ENCODE data around the gene SRBD1. TPM values are rescaled to one million over a fixed set of nuclear protein-coding genes. Genes with fewer than 3 reads are reported as not detected.

SRBD1 gene
- total RNA-seq, 1 experiment from 2014 or later = 20.6 TPM

- no peak for TF ChIP-seq SIN3A (IDR thresholded peaks at IDR 0.05; ENCODE audit: low read depth)
- no peak for TF ChIP-seq POLR2A (IDR thresholded peaks at IDR 0.05; ENCODE audit: borderline replicate concordance, extremely low read depth, insufficient read depth, insufficient read length)
- TF ChIP-seq SRF (IDR thresholded peaks at IDR 0.05; ENCODE audit: low read depth) = no peak
- TF ChIP-seq SP1 (IDR thresholded peaks at IDR 0.05; ENCODE audit: low read depth) = no peak
- no peak for TF ChIP-seq ATF3 (IDR thresholded peaks at IDR 0.05)
These were observed 151.2 kb downstream of the SRBD1 start (continued) for GRCh38 chr2:45459860-45460259.

DNA sequence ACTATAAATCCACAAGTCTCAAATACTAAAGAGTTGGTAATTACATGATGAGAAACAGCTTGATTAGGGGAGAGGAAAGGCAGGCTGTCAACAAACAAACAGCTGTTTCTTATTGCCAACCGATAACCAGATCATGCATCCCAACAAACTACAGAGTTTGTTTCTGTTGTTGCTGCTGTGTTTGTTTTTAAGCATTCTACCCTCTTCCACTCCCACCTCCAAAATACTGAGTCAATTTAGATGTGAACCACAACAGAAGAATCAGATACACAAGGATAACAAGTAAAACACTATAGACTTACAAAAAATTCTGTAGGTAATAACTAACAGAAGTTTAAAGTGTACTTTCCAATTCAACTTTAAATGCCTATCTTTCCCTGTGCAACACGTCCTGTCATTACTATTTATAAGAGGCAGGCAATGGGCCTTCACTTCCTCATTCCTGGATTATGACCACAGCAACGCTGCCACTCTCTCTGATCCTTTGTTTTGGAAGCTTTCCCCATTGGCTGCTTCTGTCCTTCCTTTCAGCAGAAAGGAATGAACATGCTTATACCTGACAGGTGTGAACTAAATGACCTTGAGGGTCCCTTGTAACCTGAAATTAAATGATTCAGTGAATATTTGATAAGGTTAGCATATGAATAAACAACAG, 152.0 kb downstream of the SRBD1 start:
- DNase-seq (ENCODE audit: low read depth, low spot score) (peak; percentile 28), ATAC-seq (peak; percentile 84)
- Histone ChIP-seq H3K9me2 (ENCODE audit: insufficient read depth) (no peaks in the 10 kb centered on the region), H3K27ac (ENCODE audit: low read depth, low read length) (no peak overlapping the region), H3K9me3 (ENCODE audit: control insufficient read depth in 1 of 2, insufficient read depth in 1 of 2, low read depth in 1 of 2, low read length in 2 of 2) (no peaks in the 10 kb centered on the region), H2AFZ (ENCODE audit: low read depth, low read length, poor library complexity, severe bottlenecking) (no peak overlapping the region), H3K27me3 (ENCODE audit: insufficient read depth, low read length) (no peaks in the 10 kb centered on the region), H3K9ac (ENCODE audit: low read length) (no peak overlapping the region), H3K4me2 (ENCODE audit: low read length) (peak overlapping the region; percentile 34; the same call in 1 of the 2 replicates), H3K4me3 (replicated peaks in 1 of 2; ENCODE audit: low read depth in 1 of 2, low read length in 2 of 2) (no peak overlapping the region), H3K36me3 (ENCODE audit: control insufficient read depth in 1 of 2, insufficient read depth in 2 of 2, low read length in 2 of 2) (no peaks in the 10 kb centered on the region), H4K20me1 (ENCODE audit: insufficient read depth) (no peaks in the 10 kb centered on the region), H3K4me1 (ENCODE audit: control insufficient read depth in 1 of 2, insufficient read depth in 2 of 2, low read length in 2 of 2) (peaks cover 3 to 12% of the 10 kb centered on the region in 2 experiments; a peak in 2 of 4 replicates), H3K79me2 (ENCODE audit: insufficient read depth, low read length) (no peaks in the 10 kb centered on the region)
- ChIA-PET POLR2A (no interaction called here), RAD21 (ENCODE audit: low non-redundant PET in 1 of 2, low total read pairs in 2 of 2, uncharacterized antibody in 2 of 2, unreplicated experiment in 2 of 2) (no interaction called here), CTCF (no interaction called here)
- TF ChIP-seq ELF1 (IDR thresholded peaks at IDR 0.05; ENCODE audit: borderline replicate concordance, low read depth) = peak; percentile 80
- 0 out of 2 replicates have a peak, but pooled peaks have one; percentile 18 for TF ChIP-seq SP1 (IDR thresholded peaks at IDR 0.05; ENCODE audit: low read depth)
- TF ChIP-seq SRF (IDR thresholded peaks at IDR 0.05; ENCODE audit: low read depth) = no peak
- no peak for TF ChIP-seq CBX3 (IDR thresholded peaks at IDR 0.05; ENCODE audit: low read depth)
- no peak for TF ChIP-seq EZH2 (IDR thresholded peaks at IDR 0.05)
- TF ChIP-seq JUND (IDR thresholded peaks at IDR 0.05) = 0 out of 2 replicates have a peak, but pooled peaks have one; percentile 23
- no peak for TF ChIP-seq ATF3 (IDR thresholded peaks at IDR 0.05)
- no TSS peak for BruUV-seq (replicated peaks)
- intact Hi-C loops (cut with micrococcal nuclease) = no loop called here

All from HCT116 (cell line).